ENCODE measurements around the gene METRNL.

DNA sequence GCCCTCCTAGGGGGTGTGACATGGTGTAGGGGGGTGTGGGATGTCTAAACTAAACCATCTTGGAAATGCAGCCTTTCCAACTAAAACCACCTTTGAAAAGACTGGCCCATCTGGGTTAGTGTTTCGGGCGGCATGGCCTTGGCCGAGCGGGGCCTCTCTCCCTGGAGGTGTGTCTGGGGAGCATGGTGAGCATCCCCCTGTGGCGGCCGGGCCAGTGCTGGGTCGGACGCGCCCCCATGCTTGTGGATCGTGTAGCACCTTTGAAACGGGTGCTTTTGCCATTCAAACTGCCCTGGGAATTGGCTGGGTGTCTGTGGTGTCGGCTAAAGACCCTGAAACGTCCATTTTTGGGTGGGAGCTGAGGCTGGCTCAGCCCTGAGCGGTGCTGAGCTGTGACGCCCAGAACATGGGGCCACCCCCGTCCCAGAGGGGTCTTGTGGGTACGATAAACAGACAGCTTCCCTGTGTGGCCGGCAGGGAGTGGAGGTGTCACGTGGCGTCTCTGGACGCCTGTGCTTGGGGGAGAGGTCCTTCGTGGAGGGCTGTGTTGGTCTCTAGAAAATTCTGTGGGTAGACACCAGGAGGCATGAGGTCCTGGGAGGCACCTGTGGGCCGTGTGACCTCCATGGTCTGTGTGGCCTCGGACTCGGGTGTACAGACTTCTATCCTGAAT, 6.3 kb downstream of the METRNL start:
- TF ChIP-seq POLR2AphosphoS5 (IDR thresholded peaks at IDR 0.05; ENCODE audit: low read depth, low read length): no peak
- TF ChIP-seq, protein P1, sequence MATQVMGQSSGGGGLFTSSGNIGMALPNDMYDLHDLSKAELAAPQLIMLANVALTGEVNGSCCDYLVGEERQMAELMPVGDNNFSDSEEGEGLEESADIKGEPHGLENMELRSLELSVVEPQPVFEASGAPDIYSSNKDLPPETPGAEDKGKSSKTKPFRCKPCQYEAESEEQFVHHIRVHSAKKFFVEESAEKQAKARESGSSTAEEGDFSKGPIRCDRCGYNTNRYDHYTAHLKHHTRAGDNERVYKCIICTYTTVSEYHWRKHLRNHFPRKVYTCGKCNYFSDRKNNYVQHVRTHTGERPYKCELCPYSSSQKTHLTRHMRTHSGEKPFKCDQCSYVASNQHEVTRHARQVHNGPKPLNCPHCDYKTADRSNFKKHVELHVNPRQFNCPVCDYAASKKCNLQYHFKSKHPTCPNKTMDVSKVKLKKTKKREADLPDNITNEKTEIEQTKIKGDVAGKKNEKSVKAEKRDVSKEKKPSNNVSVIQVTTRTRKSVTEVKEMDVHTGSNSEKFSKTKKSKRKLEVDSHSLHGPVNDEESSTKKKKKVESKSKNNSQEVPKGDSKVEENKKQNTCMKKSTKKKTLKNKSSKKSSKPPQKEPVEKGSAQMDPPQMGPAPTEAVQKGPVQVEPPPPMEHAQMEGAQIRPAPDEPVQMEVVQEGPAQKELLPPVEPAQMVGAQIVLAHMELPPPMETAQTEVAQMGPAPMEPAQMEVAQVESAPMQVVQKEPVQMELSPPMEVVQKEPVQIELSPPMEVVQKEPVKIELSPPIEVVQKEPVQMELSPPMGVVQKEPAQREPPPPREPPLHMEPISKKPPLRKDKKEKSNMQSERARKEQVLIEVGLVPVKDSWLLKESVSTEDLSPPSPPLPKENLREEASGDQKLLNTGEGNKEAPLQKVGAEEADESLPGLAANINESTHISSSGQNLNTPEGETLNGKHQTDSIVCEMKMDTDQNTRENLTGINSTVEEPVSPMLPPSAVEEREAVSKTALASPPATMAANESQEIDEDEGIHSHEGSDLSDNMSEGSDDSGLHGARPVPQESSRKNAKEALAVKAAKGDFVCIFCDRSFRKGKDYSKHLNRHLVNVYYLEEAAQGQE (IDR thresholded peaks at IDR 0.05; ENCODE audit: insufficient read depth in 1 of 2, low read depth in 2 of 2, low read length in 2 of 2): no peak
- no peak for TF ChIP-seq FOXP2 (optimal IDR thresholded peaks at IDR 0.05; ENCODE audit: borderline replicate concordance, extremely low read depth, extremely low read length, insufficient read depth)
- no peak for TF ChIP-seq SIN3A (IDR thresholded peaks at IDR 0.05; ENCODE audit: borderline replicate concordance, insufficient read depth, low read length)
- TF ChIP-seq TAF1 (IDR thresholded peaks at IDR 0.05; ENCODE audit: borderline replicate concordance, insufficient read depth, low read length): no peak
